ENCODE data around the gene DHCR7.

The DHCR7 gene

DNA sequence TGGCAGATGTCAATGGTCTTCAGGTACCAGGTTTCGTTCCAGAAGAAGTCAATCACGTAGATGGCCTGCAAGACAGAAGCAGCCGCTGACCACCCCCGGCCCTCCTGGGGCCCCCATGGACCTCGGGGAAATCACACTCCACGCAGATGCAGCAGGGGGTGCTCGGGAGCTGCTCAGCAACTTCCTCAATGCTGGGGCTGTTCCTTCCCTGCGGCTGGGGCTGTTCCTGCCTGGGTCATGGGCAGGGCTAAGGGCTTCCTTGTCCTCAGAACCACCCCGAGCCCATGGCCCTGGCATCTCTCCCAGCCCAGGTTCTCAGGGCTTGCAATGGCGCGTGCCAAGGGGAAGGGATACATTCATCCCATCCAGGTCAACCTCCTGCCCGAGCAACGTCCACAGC is 10.3 kb downstream of the DHCR7 start:
- TF ChIP-seq CTCF (IDR thresholded peaks at IDR 0.05; ENCODE audit: low read depth, low read length) = no peak
- no peak for DNase-seq (ENCODE audit: extremely low read depth, low read depth)

- TF ChIP-seq CTCF (IDR thresholded peaks at IDR 0.05; ENCODE audit: low read depth, low read length) = no peak
- DNase-seq (ENCODE audit: extremely low read depth, low read depth) = no peak
Observed at GRCh38 chr11:71437399-71437798, 10.8 kb downstream of the DHCR7 start.

GRCh38 chr11:71436861-71437260 is 11.3 kb downstream of the DHCR7 start:
- DNase-seq (ENCODE audit: extremely low read depth, low read depth) = no peak
- no peak for TF ChIP-seq CTCF (IDR thresholded peaks at IDR 0.05; ENCODE audit: low read depth, low read length)

GRCh38 chr11:71435278-71435951 is 12.8 kb downstream of the DHCR7 start:
- DNase-seq (ENCODE audit: extremely low read depth, low read depth) = no peak
- no peak for TF ChIP-seq CTCF (IDR thresholded peaks at IDR 0.05; ENCODE audit: low read depth, low read length)

DNA sequence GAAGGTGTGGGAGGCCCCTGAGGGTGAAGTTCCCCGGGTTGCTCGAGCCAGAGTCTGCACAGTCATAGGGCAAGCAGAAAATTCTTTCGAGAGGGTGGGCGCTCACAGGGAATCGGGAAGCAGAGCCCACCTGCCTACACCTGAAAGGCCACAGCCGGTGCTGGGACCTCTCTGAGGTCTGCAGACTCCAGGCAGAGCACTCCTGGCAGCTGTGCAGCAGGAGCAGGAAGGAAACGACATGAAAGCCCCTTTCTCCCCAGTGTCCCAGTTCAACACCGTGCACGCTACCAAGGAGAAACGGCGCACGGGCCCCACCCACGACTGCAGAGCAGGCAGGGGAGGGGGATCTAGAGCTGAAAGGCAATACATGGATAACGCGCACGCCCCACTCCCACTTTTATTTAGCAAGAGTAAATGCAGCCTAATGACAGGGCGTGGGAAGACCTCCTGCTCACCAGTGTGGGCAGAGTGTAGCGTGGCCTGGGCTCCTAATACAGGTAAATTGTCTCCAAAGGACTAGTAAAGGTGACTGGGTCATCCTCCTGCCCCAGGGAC is 13.5 kb downstream of the DHCR7 start:
- no peak for TF ChIP-seq CTCF (IDR thresholded peaks at IDR 0.05; ENCODE audit: low read depth, low read length)
- DNase-seq (ENCODE audit: extremely low read depth, low read depth) = no peak

DNA sequence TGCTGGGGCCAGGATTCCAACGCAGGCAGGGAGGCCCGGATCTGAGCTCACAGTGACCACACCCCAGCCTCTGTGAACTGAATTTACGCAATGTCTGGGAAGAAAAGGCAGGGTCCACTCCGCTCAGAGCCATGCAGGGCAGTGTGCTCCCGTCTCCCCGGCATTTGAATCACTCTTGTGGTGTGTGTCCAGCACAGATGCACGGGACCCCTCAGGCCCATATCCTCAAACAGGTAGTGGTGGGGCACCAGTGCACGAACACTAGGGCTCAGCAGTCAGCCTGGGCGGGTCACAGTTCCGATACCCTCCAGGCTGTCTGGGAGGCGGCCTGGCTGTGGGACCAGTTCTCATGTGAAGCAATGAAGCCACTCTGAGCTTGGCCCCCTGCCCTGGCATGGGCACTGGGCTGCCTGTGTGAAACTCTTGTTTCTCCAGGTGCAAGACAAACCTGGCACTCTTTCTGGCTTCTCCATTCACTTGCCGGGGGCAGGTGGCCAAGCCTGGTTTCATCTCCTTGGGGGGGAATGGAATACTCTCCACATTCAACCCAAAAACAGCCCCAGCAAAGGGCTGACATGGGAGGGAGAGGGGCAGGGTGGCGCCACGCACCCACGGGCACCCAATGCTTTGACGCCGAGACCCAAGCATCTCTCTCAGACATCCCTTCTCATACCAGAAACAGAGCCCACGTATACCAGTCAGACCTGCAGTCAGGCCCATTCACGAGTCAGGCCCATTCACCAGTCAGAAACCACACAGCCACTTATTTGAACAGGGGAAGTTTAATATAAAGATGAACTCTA is 14.3 kb downstream of the DHCR7 start:
- no peak for DNase-seq (ENCODE audit: extremely low read depth, low read depth)
- no peak for TF ChIP-seq CTCF (IDR thresholded peaks at IDR 0.05; ENCODE audit: low read depth, low read length)

Measured in AG09319 (cell line).